GM18511 (cell line): Measurements from ENCODE around the gene UBE2K.
"Not testable (repeated sequence)": the region's sequence is repeated elsewhere in the genome, so short reads cannot be mapped to it uniquely, and the experiment has no call there.

ENCODE experiments used
- ATAC-seq: cut with Tn5 transposase; IDR thresholded peaks from one replicate; pipeline ENCODE4 v1.9.1; 2021; ENCODE audit warnings: mild to moderate bottlenecking, moderate library complexity; ENCODE audit not compliant: unreplicated experiment

UBE2K gene

DNA sequence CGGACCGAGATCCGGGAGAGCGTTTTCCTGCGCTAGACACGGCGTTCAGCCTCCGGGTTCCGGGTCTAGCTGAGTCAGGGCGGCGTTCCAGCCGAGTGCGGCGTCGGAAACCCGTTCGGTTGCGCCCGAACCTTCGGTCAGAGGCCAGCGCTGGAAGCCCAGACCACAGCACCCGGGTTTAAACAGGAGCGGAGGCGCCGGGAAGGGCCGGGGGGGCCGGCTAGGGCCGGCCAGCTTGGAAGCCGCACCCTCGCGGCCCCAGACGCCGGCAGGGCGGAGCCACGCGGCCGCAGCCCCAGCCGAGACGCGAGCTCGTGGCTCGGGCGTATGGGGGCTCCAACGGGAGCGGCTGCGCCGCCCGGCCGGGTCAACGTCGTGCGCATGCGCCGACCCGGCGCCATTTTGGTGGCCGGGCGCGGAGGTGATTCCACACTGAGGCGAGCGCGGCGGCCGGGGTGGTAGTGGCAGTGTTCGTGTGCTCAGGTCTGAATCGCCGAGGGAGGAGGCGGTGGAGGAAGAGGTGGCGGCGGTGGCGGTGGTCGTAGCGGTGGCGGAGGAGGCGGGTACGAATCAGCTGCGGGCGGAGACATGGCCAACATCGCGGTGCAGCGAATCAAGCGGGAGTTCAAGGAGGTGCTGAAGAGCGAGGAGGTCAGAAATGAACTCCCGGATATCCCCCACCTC, at the start of gene UBE2K:
TSS of gene UBE2K (plus strand) at position 397 of the 684 bp plus-strand sequence. CDS start at position 589, 192 bp downstream.
- ATAC-seq = peak; percentile 88

DNA sequence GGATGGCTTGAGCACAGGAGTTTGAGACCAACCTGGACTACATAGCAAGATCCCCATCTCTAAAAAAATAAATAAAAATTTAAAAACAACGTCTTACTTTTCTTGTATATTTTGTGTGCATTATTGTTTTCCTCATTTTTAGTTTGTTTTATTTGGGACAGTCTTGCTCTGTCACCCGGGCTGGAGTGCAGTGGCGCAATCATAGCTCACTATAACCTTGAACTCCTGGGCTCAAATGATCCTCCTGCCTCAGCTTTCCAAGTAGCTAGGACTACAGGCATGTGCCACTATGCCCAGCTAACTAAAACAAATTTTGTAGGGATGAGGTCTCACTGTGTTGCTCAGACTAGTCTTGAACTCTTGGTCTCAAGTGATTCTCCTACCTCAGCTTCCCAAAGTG, 49.7 kb upstream of the UBE2K start:
- ATAC-seq = no peak

DNA sequence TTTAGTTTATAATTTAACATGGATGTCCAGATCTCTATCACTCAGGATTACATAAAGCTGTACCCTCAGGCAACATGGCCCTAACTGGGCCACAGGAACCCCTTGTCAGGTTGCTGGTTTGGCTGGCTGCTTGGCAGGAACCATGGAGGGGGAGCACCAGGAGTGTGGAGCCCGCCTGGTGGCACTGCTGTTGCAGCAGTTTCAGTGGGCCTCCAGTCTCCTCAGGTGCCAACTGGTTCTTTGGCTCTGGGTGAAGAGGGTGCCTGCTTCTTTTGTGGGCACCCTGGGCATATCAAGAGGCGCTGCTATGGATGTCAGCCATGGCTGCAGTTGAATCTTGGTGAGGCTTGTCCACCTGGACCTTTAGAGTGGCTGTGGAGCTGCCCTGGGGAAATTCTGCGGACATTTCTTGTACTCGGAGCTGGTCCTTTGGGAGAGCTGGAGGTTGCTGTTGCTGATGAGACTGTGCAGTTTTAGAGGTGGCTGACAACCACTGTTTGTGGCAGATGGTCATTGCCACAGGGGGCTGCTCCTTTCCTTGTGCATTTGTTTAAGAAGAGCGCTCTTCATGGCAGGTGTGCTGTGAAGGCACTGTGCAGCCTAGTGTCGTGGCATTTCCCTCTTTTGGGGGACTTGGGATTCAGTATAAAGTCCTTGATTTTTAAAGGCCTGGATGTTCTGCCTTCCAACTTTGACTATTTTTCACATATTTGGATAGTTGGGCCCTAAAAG, 48.9 kb upstream of the UBE2K start:
- ATAC-seq = no peak

DNA sequence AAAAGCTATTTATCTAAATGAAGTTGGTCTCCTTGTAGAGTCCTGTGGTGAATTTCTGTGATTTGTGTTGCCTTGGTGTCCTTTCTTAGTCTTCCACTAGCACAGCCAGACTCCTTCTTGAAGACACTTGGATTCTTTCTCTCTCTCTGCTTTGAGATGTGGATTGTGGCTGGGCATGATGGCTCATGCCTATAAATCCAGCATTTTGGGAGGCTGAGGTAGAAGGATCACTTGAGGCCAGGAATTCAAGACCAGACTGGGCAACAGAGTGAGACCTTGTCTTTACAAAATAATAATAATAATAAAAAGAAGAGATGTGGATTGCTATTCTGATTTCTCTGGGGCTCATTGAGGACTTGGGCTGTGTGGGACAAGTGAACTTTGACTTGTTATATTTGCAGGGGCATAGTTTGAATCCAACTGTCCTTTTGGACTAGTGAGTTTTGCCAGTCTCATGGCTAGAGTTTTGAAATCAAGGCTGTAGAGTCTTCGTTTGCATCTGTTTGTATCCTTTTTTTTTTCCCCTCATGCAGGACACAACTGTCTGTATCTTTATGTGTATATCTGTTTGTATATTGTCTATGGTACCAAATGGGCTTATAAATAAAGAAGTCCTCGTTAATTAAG, 48.2 kb upstream of the UBE2K start:
- no peak for ATAC-seq

DNA sequence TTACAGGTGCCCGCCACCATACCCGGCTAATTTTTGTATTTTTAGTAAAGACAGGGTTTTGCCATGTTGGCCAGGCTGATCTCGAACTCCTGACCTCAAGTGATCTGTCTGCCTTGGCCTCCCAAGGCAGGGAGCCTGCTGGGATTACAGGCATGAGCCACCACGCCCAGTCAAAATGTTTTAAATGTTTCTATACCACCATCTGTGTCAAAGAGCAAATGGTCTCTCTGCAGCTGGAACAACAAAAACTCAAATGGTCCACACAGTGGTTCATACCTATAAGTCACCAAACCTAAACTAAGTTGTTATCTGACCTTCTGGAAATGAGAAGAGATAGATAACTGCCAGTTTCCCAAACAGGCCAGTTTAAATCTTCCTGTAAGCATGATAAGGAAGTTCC, 46.4 kb upstream of the UBE2K start:
- ATAC-seq = not testable (repeated sequence)

GRCh38 chr4:39655211-39655610, 42.7 kb upstream of the UBE2K start:
- no peak for ATAC-seq

GRCh38 chr4:39655876-39656275, 42.1 kb upstream of the UBE2K start:
- no peak for ATAC-seq

- ATAC-seq = not testable (repeated sequence)
Measured at GRCh38 chr4:39656638-39657037, 41.3 kb upstream of the UBE2K start.

DNA sequence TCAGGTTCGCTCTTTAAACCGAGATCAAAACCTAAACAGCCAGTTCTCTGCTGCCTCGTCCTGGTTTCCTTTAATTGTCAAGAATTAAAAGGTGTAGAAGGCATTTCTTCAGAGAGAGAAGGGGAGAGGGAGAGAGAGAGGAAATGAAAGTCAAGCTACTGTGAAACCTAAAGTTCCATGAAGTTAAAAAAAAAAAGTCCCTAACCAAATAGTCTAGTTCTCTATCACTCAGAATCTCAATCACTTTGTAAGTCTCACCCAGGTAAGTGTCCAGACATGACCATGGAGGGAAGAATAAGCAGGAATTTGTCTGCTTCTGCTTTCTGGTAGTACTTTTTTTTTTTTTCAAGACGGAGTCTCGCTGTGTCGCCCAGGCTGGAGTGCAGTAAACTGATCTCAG, 40.5 kb upstream of the UBE2K start:
- peak; percentile 86 for ATAC-seq

DNA sequence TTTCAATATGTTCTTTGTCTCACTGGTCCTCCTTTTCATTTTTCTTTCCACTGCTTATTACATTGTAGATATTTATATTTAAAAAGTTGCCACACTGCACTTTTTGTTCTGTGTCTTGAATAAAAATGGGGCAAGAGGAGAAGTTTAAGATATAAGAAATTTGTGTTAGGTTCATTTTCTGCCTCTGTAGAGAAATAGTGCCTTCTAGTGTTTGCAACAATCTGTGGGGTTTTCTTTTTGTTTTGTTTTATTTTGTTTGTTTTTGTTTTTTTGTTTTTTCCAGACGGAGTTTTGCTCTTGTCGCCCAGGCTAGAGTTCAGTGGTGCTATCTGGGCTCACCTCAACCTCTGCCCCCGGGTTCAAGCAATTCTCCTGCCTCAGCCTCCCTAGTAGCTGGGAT, 39.2 kb upstream of the UBE2K start:
- no peak for ATAC-seq

DNA sequence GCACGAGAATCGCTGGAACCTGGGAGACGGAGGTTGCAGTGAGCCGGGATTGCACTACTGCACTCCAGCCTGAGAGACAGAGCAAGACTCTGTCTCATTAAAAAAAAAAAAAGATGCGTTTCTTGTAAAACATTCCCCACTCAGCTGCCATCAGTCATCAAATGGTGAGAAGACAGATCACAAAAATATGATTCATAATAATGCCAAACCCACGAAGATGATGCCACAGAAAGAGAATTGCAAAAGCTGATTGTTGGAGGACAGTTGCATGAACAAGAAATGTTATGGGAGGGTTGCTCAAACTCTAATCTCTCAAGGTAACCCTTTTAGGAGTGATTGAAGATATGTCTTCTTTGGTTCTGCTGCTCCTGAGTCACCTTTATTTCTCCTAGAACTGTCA, 37.9 kb upstream of the UBE2K start:
- no peak for ATAC-seq

DNA sequence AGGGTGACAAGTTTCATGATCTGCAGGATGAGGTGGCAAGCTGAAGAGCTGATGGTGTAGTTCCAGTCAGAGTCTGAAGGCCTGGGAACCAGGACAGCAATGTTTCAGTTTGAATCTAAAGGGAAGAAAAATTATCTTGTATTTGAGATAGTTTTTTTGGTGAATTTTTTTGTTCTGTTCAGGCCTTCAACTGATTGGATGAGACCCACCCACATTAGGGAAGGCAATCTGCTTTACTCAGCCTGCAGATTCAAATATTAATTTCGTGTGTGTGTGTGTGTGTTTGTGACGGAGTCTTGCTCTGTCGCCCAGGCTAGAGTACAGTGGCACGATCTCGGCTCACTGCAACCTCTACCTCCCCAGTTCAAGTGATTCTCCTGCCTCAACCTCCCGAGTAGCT, 37.2 kb upstream of the UBE2K start:
- no peak for ATAC-seq

GRCh38 chr4:39662683-39663082, 35.3 kb upstream of the UBE2K start:
- ATAC-seq = no peak

- ATAC-seq = no peak
Measured at GRCh38 chr4:39664828-39665731, 32.9 kb upstream of the UBE2K start.

DNA sequence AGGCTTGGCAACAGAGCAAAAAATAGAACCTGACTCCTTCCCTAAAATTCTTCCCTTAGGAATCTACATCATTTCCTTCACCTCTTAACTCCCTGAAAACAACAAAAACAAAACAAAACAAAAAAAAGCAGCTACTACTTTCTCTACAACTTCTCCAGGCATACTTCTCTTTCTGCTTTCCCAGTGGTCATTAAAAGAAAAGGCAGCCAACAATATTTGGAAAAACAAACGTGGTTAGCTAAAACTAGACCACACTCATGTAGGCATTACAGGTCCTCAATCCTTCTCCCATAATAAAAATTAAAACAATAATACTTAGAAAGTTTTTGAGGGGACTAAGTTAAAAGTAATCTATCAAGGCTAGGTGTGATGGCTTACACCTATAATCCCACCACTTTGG, 30.2 kb upstream of the UBE2K start:
- no peak for ATAC-seq

GRCh38 chr4:39668887-39669286, 29.0 kb upstream of the UBE2K start:
- no peak for ATAC-seq

GRCh38 chr4:39670296-39670695, 27.6 kb upstream of the UBE2K start:
- not testable (repeated sequence) for ATAC-seq

- not testable (repeated sequence) for ATAC-seq
Measured at GRCh38 chr4:39675681-39676080, 22.3 kb upstream of the UBE2K start.

- not testable (repeated sequence) for ATAC-seq
Measured at GRCh38 chr4:39681003-39681402, 16.9 kb upstream of the UBE2K start.

- ATAC-seq = peak; percentile 90
Measured at GRCh38 chr4:39682138-39682537, 15.8 kb upstream of the UBE2K start.

- ATAC-seq = no peak
Measured at GRCh38 chr4:39685990-39686389, 11.9 kb upstream of the UBE2K start.
